HG02973 (cell line): Measurements from ENCODE around the gene FRMD7.
"Not testable (repeated sequence)": the region's sequence is repeated elsewhere in the genome, so short reads cannot be mapped to it uniquely, and the experiment has no call there.

ENCODE experiments used
- ATAC-seq: cut with Tn5 transposase; IDR thresholded peaks from one replicate; pipeline ENCODE4 v1.9.1; 2021; ENCODE audit warnings: moderate library complexity; ENCODE audit not compliant: unreplicated experiment

Gene FRMD7

GRCh38 chrX:132127743-132128142, at the start of gene FRMD7:
Gene FRMD7, minus strand, starts transcription at chrX:132128020. Its CDS starts 176 bp downstream, at chrX:132127844.
- no peak for ATAC-seq

- ATAC-seq: no peak
These were observed 45.8 kb upstream of the FRMD7 start for GRCh38 chrX:132173647-132174046.

GRCh38 chrX:132171881-132172280, 44.1 kb upstream of the FRMD7 start:
- no peak for ATAC-seq

- no peak for ATAC-seq
These were observed 43.7 kb upstream of the FRMD7 start for GRCh38 chrX:132171478-132171877.

GRCh38 chrX:132169554-132169953, 41.7 kb upstream of the FRMD7 start:
- no peak for ATAC-seq

GRCh38 chrX:132165651-132166050, 37.8 kb upstream of the FRMD7 start:
- no peak for ATAC-seq

- ATAC-seq: no peak
These were observed 37.2 kb upstream of the FRMD7 start for GRCh38 chrX:132165005-132165404.

GRCh38 chrX:132163094-132163493, 35.3 kb upstream of the FRMD7 start:
- not testable (repeated sequence) for ATAC-seq

GRCh38 chrX:132153166-132153565, 25.3 kb upstream of the FRMD7 start:
- ATAC-seq: no peak

GRCh38 chrX:132146456-132146855, 18.6 kb upstream of the FRMD7 start:
- no peak for ATAC-seq

GRCh38 chrX:132144061-132144460, 16.2 kb upstream of the FRMD7 start:
- no peak for ATAC-seq

GRCh38 chrX:132125906-132126305, 1.9 kb downstream of the FRMD7 start:
- no peak for ATAC-seq

- ATAC-seq: no peak
These were observed 6.9 kb downstream of the FRMD7 start for GRCh38 chrX:132120913-132121312.

- no peak for ATAC-seq
These were observed 7.9 kb downstream of the FRMD7 start for GRCh38 chrX:132119821-132120515.

- ATAC-seq: no peak
These were observed 8.5 kb downstream of the FRMD7 start for GRCh38 chrX:132119283-132119682.

GRCh38 chrX:132118358-132118757, 9.5 kb downstream of the FRMD7 start:
- ATAC-seq: no peak

GRCh38 chrX:132115792-132116191, 12.0 kb downstream of the FRMD7 start:
- no peak for ATAC-seq

GRCh38 chrX:132114607-132115006, 13.2 kb downstream of the FRMD7 start:
- ATAC-seq: no peak

- ATAC-seq: no peak
These were observed 20.5 kb downstream of the FRMD7 start for GRCh38 chrX:132107291-132107690.

- ATAC-seq: no peak
These were observed 26.0 kb downstream of the FRMD7 start for GRCh38 chrX:132101799-132102198.

GRCh38 chrX:132101206-132101605, 26.6 kb downstream of the FRMD7 start:
- no peak for ATAC-seq

- ATAC-seq: not testable (repeated sequence)
These were observed 29.1 kb downstream of the FRMD7 start for GRCh38 chrX:132098704-132099103.

GRCh38 chrX:132094164-132094563, 33.7 kb downstream of the FRMD7 start:
- no peak for ATAC-seq
